Measurements from ENCODE around the gene SPARCL1. TPM values are rescaled to one million over a fixed set of nuclear protein-coding genes. Genes with fewer than 3 reads are reported as not detected.

The SPARCL1 gene
- total and polyA plus RNA-seq, 2 of the 13 experiments (the other 11 are each of a cell fraction or from before 2014, with no cell fraction given) = 0.04 TPM; not detected in 1

GRCh38 chr4:87541956-87542709 is 13.0 kb upstream of the SPARCL1 start:
- H3K9ac ChIP-seq (ENCODE audit: insufficient read depth, low read depth, low read length) = no peak overlapping the region
- H3K27ac ChIP-seq (ENCODE audit: extremely low read length, insufficient read depth, low read length) = no peak overlapping the region
- no peak overlapping the region for H2AFZ ChIP-seq (ENCODE audit: low read length)
- BruUV-seq (replicated peaks) = no TSS peak
- POLR2A ChIA-PET = no interaction called here
- H3K27me3 ChIP-seq (ENCODE audit: control insufficient read depth in 1 of 2, insufficient read depth in 2 of 2, low read length in 2 of 2) = peaks cover 0 to 5% of the 10 kb centered on the region in 2 experiments; a peak in 2 of 5 replicates
- H3K4me2 ChIP-seq (ENCODE audit: low read depth, low read length) = no peak overlapping the region
- H3K79me2 ChIP-seq (ENCODE audit: insufficient read depth, low read length) = no peaks in the 10 kb centered on the region
- no peaks in the 10 kb centered on the region for H3K4me1 ChIP-seq (ENCODE audit: insufficient read depth, low read length)
- ATAC-seq (no peak), DNase-seq (ENCODE audit: low spot score) (no peak), FAIRE-seq (no peak)
- no peaks in the 10 kb centered on the region for H4K20me1 ChIP-seq (ENCODE audit: insufficient read depth, low read length)
- WGBS (ENCODE audit: low lambda C conversion rate) = 21% methylated on average over 6 of the region's 6 CpGs
- H3K36me3 ChIP-seq (replicated peaks in 1 of 2; ENCODE audit: control insufficient read depth in 1 of 2, insufficient read depth in 2 of 2, low read length in 2 of 2) = no peaks in the 10 kb centered on the region
- intact Hi-C loops (cut with micrococcal nuclease; ENCODE audit: unreplicated experiment) (loop anchor here (5.0 kb wide), 1 partner anchor 305 kb away; no protein-coding TSS in a partner anchor), in situ Hi-C loops (cut with HindIII; ENCODE audit: extremely low pct_ligation_motif_present, low pct_unique_long_range_greater_than_20kb) (loop anchor here (10.0 to 25.0 kb wide), 2 partner anchors 303 to 445 kb away; partner anchors contain the start of gene SPP1)
- TF ChIP-seq KDM5A (IDR thresholded peaks at IDR 0.05; ENCODE audit: borderline replicate concordance, low read length) (no peak), HOXD1 (CRISPR knock-in tag; IDR thresholded peaks at IDR 0.05) (no peak), ZNF800 (CRISPR knock-in tag; IDR thresholded peaks at IDR 0.05) (no peak), PRMT3 (CRISPR knock-in tag; IDR thresholded peaks at IDR 0.05; ENCODE audit: borderline replicate concordance, low read depth) (no peak), REXO4 (CRISPR knock-in tag; IDR thresholded peaks at IDR 0.05; ENCODE audit: borderline replicate concordance) (no peak), ZNF331 (CRISPR knock-in tag; IDR thresholded peaks at IDR 0.05) (no peak), ZBTB38 (CRISPR knock-in tag; IDR thresholded peaks at IDR 0.05) (no peak), MTF2 (CRISPR knock-in tag; IDR thresholded peaks at IDR 0.05; ENCODE audit: borderline replicate concordance) (no peak), ZNF207 (IDR thresholded peaks at IDR 0.05; ENCODE audit: borderline replicate concordance) (no peak), U2AF2 (IDR thresholded peaks at IDR 0.05; ENCODE audit: low read depth, low read length) (no peak), BATF2 (CRISPR knock-in tag; IDR thresholded peaks at IDR 0.05) (no peak), SYNCRIP (IDR thresholded peaks at IDR 0.05; ENCODE audit: insufficient read depth, low read depth, low read length) (no peak)
- TF ChIP-seq, protein P1, sequence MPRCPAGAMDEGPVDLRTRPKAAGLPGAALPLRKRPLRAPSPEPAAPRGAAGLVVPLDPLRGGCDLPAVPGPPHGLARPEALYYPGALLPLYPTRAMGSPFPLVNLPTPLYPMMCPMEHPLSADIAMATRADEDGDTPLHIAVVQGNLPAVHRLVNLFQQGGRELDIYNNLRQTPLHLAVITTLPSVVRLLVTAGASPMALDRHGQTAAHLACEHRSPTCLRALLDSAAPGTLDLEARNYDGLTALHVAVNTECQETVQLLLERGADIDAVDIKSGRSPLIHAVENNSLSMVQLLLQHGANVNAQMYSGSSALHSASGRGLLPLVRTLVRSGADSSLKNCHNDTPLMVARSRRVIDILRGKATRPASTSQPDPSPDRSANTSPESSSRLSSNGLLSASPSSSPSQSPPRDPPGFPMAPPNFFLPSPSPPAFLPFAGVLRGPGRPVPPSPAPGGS (CRISPR knock-in tag; IDR thresholded peaks at IDR 0.05) = no peak
- TF ChIP-seq, protein P2, sequence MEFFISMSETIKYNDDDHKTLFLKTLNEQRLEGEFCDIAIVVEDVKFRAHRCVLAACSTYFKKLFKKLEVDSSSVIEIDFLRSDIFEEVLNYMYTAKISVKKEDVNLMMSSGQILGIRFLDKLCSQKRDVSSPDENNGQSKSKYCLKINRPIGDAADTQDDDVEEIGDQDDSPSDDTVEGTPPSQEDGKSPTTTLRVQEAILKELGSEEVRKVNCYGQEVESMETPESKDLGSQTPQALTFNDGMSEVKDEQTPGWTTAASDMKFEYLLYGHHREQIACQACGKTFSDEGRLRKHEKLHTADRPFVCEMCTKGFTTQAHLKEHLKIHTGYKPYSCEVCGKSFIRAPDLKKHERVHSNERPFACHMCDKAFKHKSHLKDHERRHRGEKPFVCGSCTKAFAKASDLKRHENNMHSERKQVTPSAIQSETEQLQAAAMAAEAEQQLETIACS (CRISPR knock-in tag; IDR thresholded peaks at IDR 0.05) = no peak
- TF ChIP-seq, protein P3, sequence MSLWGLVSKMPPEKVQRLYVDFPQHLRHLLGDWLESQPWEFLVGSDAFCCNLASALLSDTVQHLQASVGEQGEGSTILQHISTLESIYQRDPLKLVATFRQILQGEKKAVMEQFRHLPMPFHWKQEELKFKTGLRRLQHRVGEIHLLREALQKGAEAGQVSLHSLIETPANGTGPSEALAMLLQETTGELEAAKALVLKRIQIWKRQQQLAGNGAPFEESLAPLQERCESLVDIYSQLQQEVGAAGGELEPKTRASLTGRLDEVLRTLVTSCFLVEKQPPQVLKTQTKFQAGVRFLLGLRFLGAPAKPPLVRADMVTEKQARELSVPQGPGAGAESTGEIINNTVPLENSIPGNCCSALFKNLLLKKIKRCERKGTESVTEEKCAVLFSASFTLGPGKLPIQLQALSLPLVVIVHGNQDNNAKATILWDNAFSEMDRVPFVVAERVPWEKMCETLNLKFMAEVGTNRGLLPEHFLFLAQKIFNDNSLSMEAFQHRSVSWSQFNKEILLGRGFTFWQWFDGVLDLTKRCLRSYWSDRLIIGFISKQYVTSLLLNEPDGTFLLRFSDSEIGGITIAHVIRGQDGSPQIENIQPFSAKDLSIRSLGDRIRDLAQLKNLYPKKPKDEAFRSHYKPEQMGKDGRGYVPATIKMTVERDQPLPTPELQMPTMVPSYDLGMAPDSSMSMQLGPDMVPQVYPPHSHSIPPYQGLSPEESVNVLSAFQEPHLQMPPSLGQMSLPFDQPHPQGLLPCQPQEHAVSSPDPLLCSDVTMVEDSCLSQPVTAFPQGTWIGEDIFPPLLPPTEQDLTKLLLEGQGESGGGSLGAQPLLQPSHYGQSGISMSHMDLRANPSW (CRISPR knock-in tag; IDR thresholded peaks at IDR 0.05; ENCODE audit: borderline replicate concordance) = no peak
- no peaks in the 10 kb centered on the region for H3K9me3 ChIP-seq (ENCODE audit: low read length)
- no peak overlapping the region for H3K4me3 ChIP-seq (replicated peaks in 1 of 3; ENCODE audit: insufficient read depth in 1 of 3, low read depth in 2 of 3, low read length in 3 of 3)
- CTCF ChIA-PET (ENCODE audit: low intra/inter-chr PET ratio, low total read pairs) = no interaction called here
